Frontal cortex (tissue), 4 donors: ENCODE results near the gene DHRS12. TPM values are rescaled to one million over a fixed set of nuclear protein-coding genes. Genes with fewer than 3 reads are reported as not detected.

Source experiments
- DNase-seq, 2 donors: peaks; one replicate each; pipeline ENCODE4 v3.0.0; 2012; ENCODE audit warnings: low spot score in 2 of 2
- FAIRE-seq: peaks from 2 replicates; lab custom pipeline; 2012; peaks lifted over from hg19 to GRCh38; lab: Jason Lieb, UNC
- total RNA-seq: library from RNA; depleted of rRNA; stranded (reverse); fragments of >200 nt; gene quantifications from one replicate; pipeline ENCODE4 v1.2.3, GENCODE V29; 2014
- donor health status: control.
- donor health status: control.
- donor health status: control.

The DHRS12 gene
- total RNA-seq, 1 donor from 2014 or later: 7.3 TPM

GRCh38 chr13:51814071-51814470, 10.1 kb upstream of the DHRS12 start:
- no peak for FAIRE-seq

GRCh38 chr13:51811920-51812451, 8.0 kb upstream of the DHRS12 start:
- no peak for DNase-seq
- FAIRE-seq: no peak

More at GRCh38 chr13:51814071-51814470, 10.1 kb upstream of the DHRS12 start:
- no peak for DNase-seq

GRCh38 chr13:51811046-51811445, 7.1 kb upstream of the DHRS12 start:
- FAIRE-seq (no peak), DNase-seq (no peak)

GRCh38 chr13:51808811-51809210, 4.8 kb upstream of the DHRS12 start:
- FAIRE-seq: no peak

GRCh38 chr13:51807041-51807440, 3.1 kb upstream of the DHRS12 start:
- DNase-seq (no peak), FAIRE-seq (no peak)

More at GRCh38 chr13:51808811-51809210, 4.8 kb upstream of the DHRS12 start:
- no peak for DNase-seq

GRCh38 chr13:51806566-51806965, 2.6 kb upstream of the DHRS12 start:
- FAIRE-seq (no peak), DNase-seq (no peak)

GRCh38 chr13:51805925-51806324, 2.0 kb upstream of the DHRS12 start:
- no peak for FAIRE-seq
- no peak for DNase-seq

- DNase-seq: no peak
- no peak for FAIRE-seq
Measured at GRCh38 chr13:51805313-51805712, 1.4 kb upstream of the DHRS12 start.

GRCh38 chr13:51804295-51805172, 571 bp upstream of the DHRS12 start:
- no peak for FAIRE-seq
- peak in 1 of 2 donors; percentile 37 for DNase-seq

- no peak for FAIRE-seq
- no peak for DNase-seq
Measured at GRCh38 chr13:51802631-51803418, 1.1 kb downstream of the DHRS12 start.

- peak; percentile 36 to 44 for DNase-seq
- FAIRE-seq: no peak
Measured at GRCh38 chr13:51801631-51802099, 2.3 kb downstream of the DHRS12 start.

- no peak for FAIRE-seq
- DNase-seq: no peak
Measured at GRCh38 chr13:51800486-51800885, 3.5 kb downstream of the DHRS12 start.

GRCh38 chr13:51799261-51799660, 4.7 kb downstream of the DHRS12 start:
- FAIRE-seq: no peak

GRCh38 chr13:51797664-51798488, 6.1 kb downstream of the DHRS12 start:
- DNase-seq: peak in 1 of 2 donors; percentile 32
- no peak for FAIRE-seq

More at GRCh38 chr13:51799261-51799660, 4.7 kb downstream of the DHRS12 start:
- no peak for DNase-seq

- DNase-seq: no peak
- no peak for FAIRE-seq
Measured at GRCh38 chr13:51796546-51796945, 7.4 kb downstream of the DHRS12 start.

- FAIRE-seq: no peak
- no peak for DNase-seq
Measured at GRCh38 chr13:51795419-51795818, 8.5 kb downstream of the DHRS12 start.

GRCh38 chr13:51794964-51795363, 9.0 kb downstream of the DHRS12 start:
- no peak for DNase-seq

GRCh38 chr13:51793570-51794271, 10.2 kb downstream of the DHRS12 start:
- FAIRE-seq (no peak), DNase-seq (no peak)

More at GRCh38 chr13:51794964-51795363, 9.0 kb downstream of the DHRS12 start:
- no peak for FAIRE-seq
